GM18502 (cell line): ENCODE data around the gene FCSK.

Experiments used
- ATAC-seq: cut with Tn5 transposase; IDR thresholded peaks from one replicate; pipeline ENCODE4 v1.9.1; 2021; ENCODE audit warnings: mild to moderate bottlenecking; ENCODE audit not compliant: unreplicated experiment, poor library complexity

The FCSK gene

GRCh38 chr16:70475054-70475871 is 20.9 kb downstream of the FCSK start:
- ATAC-seq = no peak

GRCh38 chr16:70476272-70477020 is 22.1 kb downstream of the FCSK start:
- ATAC-seq = peak; percentile 89

GRCh38 chr16:70478169-70478568 is 23.8 kb downstream of the FCSK start:
- ATAC-seq = no peak

GRCh38 chr16:70478912-70479341 is 24.5 kb downstream of the FCSK start:
- ATAC-seq = no peak

- no peak for ATAC-seq
These were observed 26.0 kb downstream of the FCSK start for GRCh38 chr16:70480127-70481105.

GRCh38 chr16:70481929-70482536 is 27.6 kb downstream of the FCSK start:
- no peak for ATAC-seq

GRCh38 chr16:70482624-70483023 is 28.2 kb downstream of the FCSK start:
- no peak for ATAC-seq

- no peak for ATAC-seq
These were observed 29.0 kb downstream of the FCSK start for GRCh38 chr16:70483426-70483825.

- ATAC-seq = no peak
These were observed 30.5 kb downstream of the FCSK start for GRCh38 chr16:70484867-70485266.

- ATAC-seq = no peak
These were observed 35.9 kb downstream of the FCSK start for GRCh38 chr16:70490261-70490660.

GRCh38 chr16:70493802-70494201 is 39.4 kb downstream of the FCSK start:
- no peak for ATAC-seq

GRCh38 chr16:70494202-70494770 is 39.9 kb downstream of the FCSK start:
- no peak for ATAC-seq

- no peak for ATAC-seq
These were observed 40.4 kb downstream of the FCSK start for GRCh38 chr16:70494777-70495176.

- no peak for ATAC-seq
These were observed 41.2 kb downstream of the FCSK start for GRCh38 chr16:70495425-70496182.

- no peak for ATAC-seq
These were observed 42.1 kb downstream of the FCSK start for GRCh38 chr16:70496513-70496912.

GRCh38 chr16:70508752-70509151 is 54.4 kb downstream of the FCSK start:
- ATAC-seq = no peak

- ATAC-seq = no peak
These were observed 55.8 kb downstream of the FCSK start for GRCh38 chr16:70510216-70510615.

- no peak for ATAC-seq
These were observed 57.4 kb downstream of the FCSK start for GRCh38 chr16:70511833-70512232.

- no peak for ATAC-seq
These were observed 58.1 kb downstream of the FCSK start for GRCh38 chr16:70512456-70512855.
